ENCODE measurements around the gene GAS2. TPM values are rescaled to one million over a fixed set of nuclear protein-coding genes. Genes with fewer than 3 reads are reported as not detected.

GAS2 gene
- total RNA-seq, 1 experiment from 2014 or later: 9.4 TPM

- Mint-ChIP-seq H3K27ac (ENCODE audit: unreplicated experiment) (no peak overlapping the region), H3K9me3 (ENCODE audit: unreplicated experiment) (no peaks in the 10 kb centered on the region)
- CTCF ChIA-PET: no interaction called here
Observed at GRCh38 chr11:22798901-22799300, 132.5 kb downstream of the GAS2 start.

GRCh38 chr11:22800482-22800881 is 134.1 kb downstream of the GAS2 start:
- Mint-ChIP-seq H3K36me3 (ENCODE audit: insufficient read depth, unreplicated experiment) (no peaks in the 10 kb centered on the region), H3K4me3 (ENCODE audit: unreplicated experiment) (no peak overlapping the region), H3K27ac (ENCODE audit: unreplicated experiment) (no peak overlapping the region), H3K9me3 (ENCODE audit: unreplicated experiment) (no peaks in the 10 kb centered on the region), H3K27me3 (ENCODE audit: insufficient read depth, unreplicated experiment) (no peaks in the 10 kb centered on the region), H3K4me1 (ENCODE audit: low read depth, unreplicated experiment) (no peaks in the 10 kb centered on the region)
- Histone ChIP-seq H3K4me1 (no peaks in the 10 kb centered on the region), H3K4me3 (ENCODE audit: low read depth, low read length) (no peak overlapping the region), H3K36me3 (ENCODE audit: control insufficient read depth, insufficient read depth, low read length) (no peaks in the 10 kb centered on the region), H3K27me3 (replicated peaks; ENCODE audit: control insufficient read depth, insufficient read depth, low read length) (no peaks in the 10 kb centered on the region), H3K9me3 (no peaks in the 10 kb centered on the region)
- DNase-seq: no peak
- no peak for TF ChIP-seq CTCF (IDR thresholded peaks at IDR 0.05; ENCODE audit: insufficient read depth in 1 of 2, low read depth in 1 of 2, low read length in 1 of 2, severe bottlenecking in 1 of 2, unreplicated experiment in 1 of 2)
- CTCF ChIA-PET: no interaction called here
- POLR2A ChIA-PET: no interaction called here
- intact Hi-C loops (cut with micrococcal nuclease; ENCODE audit: unreplicated experiment): no loop called here
- no TSS peak for BruUV-seq (replicated peaks)

More at GRCh38 chr11:22798901-22799300, 132.5 kb downstream of the GAS2 start:
- POLR2A ChIA-PET: no interaction called here
- no peak for DNase-seq
- Mint-ChIP-seq H3K27me3 (ENCODE audit: insufficient read depth, unreplicated experiment) (no peaks in the 10 kb centered on the region), H3K4me1 (ENCODE audit: low read depth, unreplicated experiment) (no peaks in the 10 kb centered on the region), H3K36me3 (ENCODE audit: insufficient read depth, unreplicated experiment) (no peaks in the 10 kb centered on the region), H3K4me3 (ENCODE audit: unreplicated experiment) (no peak overlapping the region)
- no peaks in the 10 kb centered on the region for H3K9me3 ChIP-seq
- intact Hi-C loops (cut with micrococcal nuclease; ENCODE audit: unreplicated experiment): no loop called here
- no peaks in the 10 kb centered on the region for H3K4me1 ChIP-seq
- no peaks in the 10 kb centered on the region for H3K36me3 ChIP-seq (ENCODE audit: control insufficient read depth, insufficient read depth, low read length)
- no peak overlapping the region for H3K4me3 ChIP-seq (ENCODE audit: low read depth, low read length)
- BruUV-seq (replicated peaks): no TSS peak
- TF ChIP-seq CTCF (IDR thresholded peaks at IDR 0.05; ENCODE audit: insufficient read depth in 1 of 2, low read depth in 1 of 2, low read length in 1 of 2, severe bottlenecking in 1 of 2, unreplicated experiment in 1 of 2): no peak
- no peaks in the 10 kb centered on the region for H3K27me3 ChIP-seq (replicated peaks; ENCODE audit: control insufficient read depth, insufficient read depth, low read length)

- ChIA-PET CTCF (no interaction called here), POLR2A (no interaction called here)
- Histone ChIP-seq H3K36me3 (ENCODE audit: control insufficient read depth, insufficient read depth, low read length) (no peaks in the 10 kb centered on the region), H3K4me1 (no peaks in the 10 kb centered on the region), H3K27me3 (replicated peaks; ENCODE audit: control insufficient read depth, insufficient read depth, low read length) (no peaks in the 10 kb centered on the region), H3K4me3 (ENCODE audit: low read depth, low read length) (no peak overlapping the region), H3K9me3 (no peaks in the 10 kb centered on the region)
- Mint-ChIP-seq H3K36me3 (ENCODE audit: insufficient read depth, unreplicated experiment) (no peaks in the 10 kb centered on the region), H3K27ac (ENCODE audit: unreplicated experiment) (no peak overlapping the region), H3K4me1 (ENCODE audit: low read depth, unreplicated experiment) (no peaks in the 10 kb centered on the region), H3K9me3 (ENCODE audit: unreplicated experiment) (no peaks in the 10 kb centered on the region), H3K27me3 (ENCODE audit: insufficient read depth, unreplicated experiment) (no peaks in the 10 kb centered on the region), H3K4me3 (ENCODE audit: unreplicated experiment) (no peak overlapping the region)
- no peak for TF ChIP-seq CTCF (IDR thresholded peaks at IDR 0.05; ENCODE audit: insufficient read depth in 1 of 2, low read depth in 1 of 2, low read length in 1 of 2, severe bottlenecking in 1 of 2, unreplicated experiment in 1 of 2)
- no TSS peak for BruUV-seq (replicated peaks)
- intact Hi-C loops (cut with micrococcal nuclease; ENCODE audit: unreplicated experiment): no loop called here
- DNase-seq: peak in 1 of 2 experiments; percentile 5
Observed at GRCh38 chr11:22802861-22803260, 136.4 kb downstream of the GAS2 start.

Measured in Caco-2 (cell line).